HG02840 (cell line): Measurements from ENCODE around the gene MSRB2.
A peak's percentile ranks its signal among the peaks of the same experiment; 100 is the strongest.
"Not testable (repeated sequence)": the region's sequence is repeated elsewhere in the genome, so short reads cannot be mapped to it uniquely, and the experiment has no call there.

Experiments
- ATAC-seq: cut with Tn5 transposase; IDR thresholded peaks from one replicate; pipeline ENCODE4 v1.9.1; 2021; ENCODE audit warnings: mild to moderate bottlenecking, moderate library complexity, moderate number of reproducible peaks; ENCODE audit not compliant: unreplicated experiment, low FRiP score

Gene MSRB2

GRCh38 chr10:23069019-23069815 is 26.2 kb upstream of the MSRB2 start:
- ATAC-seq, result no peak

- not testable (repeated sequence) for ATAC-seq
Measured at GRCh38 chr10:23070092-23070912, 25.1 kb upstream of the MSRB2 start.

DNA sequence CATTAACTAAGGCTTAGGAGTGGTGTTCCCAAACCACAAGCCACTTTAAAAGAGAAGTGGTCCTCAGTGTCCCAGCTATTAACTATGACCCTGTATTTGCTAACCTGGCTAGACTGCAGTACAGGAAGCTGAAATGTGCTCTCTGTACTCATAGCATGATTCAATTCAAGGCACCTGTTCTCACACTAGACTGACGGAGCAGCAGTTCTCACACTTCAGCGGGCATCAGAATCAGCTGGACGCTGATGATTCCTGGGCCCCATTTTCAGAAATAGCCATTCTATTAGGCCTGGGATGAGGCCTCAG is 24.5 kb upstream of the MSRB2 start:
- ATAC-seq, result no peak

- not testable (repeated sequence) for ATAC-seq
Measured at GRCh38 chr10:23072593-23072992, 22.8 kb upstream of the MSRB2 start.

DNA sequence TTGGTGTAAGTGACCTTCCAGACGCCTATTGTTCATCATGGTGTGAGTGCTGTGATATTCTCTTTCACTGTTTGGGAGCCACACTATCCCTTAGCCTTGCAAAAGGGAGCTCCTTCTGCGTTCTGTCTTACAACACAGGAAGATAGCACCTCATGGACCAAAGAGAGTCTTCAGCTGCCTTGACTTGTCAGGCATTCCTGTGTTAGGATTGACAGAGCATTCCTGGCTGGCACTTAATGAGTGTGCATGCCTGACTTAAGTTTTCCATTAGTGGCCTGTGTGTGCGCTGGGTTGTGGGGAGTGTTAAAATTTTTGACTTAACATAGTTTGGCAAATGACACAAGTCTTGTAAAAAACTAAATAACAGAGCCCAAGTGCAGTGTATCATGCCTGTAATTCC is 21.9 kb upstream of the MSRB2 start:
- ATAC-seq, result no peak

- no peak for ATAC-seq
Measured at GRCh38 chr10:23075672-23076071, 19.7 kb upstream of the MSRB2 start.

- no peak for ATAC-seq
Measured at GRCh38 chr10:23078114-23078513, 17.3 kb upstream of the MSRB2 start.

DNA sequence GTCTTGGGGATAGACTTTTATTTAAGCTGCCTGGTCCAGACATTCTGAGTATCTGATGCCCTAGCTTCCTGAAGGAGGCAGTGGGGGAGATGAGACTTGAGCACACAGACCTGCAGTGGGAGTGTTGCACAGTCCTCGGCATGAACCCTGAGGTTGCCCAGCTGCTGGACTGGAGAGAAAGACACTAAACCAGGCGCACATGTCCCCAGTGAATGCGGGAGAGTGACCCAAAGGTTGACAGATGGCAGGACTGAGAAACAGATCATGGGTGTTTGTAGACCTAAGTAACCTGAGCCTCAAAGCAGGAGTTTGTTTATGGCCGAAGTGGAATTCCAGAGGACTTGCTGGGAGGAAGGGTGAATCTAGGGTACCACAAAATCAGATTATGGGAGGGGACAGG is 15.7 kb upstream of the MSRB2 start:
- ATAC-seq, result no peak

GRCh38 chr10:23080262-23080661 is 15.1 kb upstream of the MSRB2 start:
- ATAC-seq, result no peak

DNA sequence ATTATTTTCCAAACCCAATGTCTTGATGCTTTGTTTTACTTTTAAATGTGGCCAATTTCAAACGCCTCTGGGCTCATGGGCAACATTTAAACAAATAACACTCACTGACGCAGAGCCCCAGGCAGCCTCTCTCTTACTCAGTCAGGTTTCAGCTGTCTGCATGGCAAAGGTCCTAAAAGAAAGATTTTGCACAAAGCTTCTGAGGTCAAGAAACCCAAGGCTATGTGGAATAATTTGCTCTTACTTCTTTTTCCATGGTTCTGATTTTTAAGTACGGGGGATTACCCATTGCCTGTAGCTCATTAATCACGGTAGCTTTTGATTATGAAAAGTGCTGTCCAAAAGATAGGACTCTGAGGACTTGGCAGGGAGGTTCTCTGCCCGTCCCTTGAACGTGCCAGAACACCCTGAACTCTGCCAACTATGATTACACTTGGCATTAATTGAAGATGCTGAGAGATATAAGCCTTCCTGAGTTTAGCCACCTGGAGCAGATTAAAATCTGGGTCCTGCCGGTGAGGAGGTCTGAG is 14.1 kb upstream of the MSRB2 start:
- no peak for ATAC-seq

- ATAC-seq, result no peak
Measured at GRCh38 chr10:23081891-23082290, 13.5 kb upstream of the MSRB2 start.

DNA sequence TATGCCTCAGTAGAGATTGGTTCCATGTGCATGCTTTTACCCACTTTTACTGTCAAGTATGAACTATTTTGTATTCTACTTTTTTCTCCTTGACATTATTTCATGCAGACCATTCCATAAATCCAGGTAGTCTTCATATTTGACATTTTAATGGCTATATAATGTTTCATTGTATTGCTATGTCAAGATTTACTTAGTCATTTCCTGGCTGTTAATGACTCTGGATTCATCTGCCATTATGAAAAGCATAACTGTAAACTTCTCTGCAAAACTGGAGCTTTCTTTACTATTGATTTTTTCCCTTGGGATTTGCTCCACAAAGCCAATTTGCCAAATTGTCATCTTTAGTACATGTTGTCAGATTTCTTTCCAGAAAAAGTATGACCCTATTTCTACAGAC is 6.8 kb upstream of the MSRB2 start:
- no peak for ATAC-seq

GRCh38 chr10:23094786-23095403 is 484 bp upstream of the MSRB2 start:
- no peak for ATAC-seq

DNA sequence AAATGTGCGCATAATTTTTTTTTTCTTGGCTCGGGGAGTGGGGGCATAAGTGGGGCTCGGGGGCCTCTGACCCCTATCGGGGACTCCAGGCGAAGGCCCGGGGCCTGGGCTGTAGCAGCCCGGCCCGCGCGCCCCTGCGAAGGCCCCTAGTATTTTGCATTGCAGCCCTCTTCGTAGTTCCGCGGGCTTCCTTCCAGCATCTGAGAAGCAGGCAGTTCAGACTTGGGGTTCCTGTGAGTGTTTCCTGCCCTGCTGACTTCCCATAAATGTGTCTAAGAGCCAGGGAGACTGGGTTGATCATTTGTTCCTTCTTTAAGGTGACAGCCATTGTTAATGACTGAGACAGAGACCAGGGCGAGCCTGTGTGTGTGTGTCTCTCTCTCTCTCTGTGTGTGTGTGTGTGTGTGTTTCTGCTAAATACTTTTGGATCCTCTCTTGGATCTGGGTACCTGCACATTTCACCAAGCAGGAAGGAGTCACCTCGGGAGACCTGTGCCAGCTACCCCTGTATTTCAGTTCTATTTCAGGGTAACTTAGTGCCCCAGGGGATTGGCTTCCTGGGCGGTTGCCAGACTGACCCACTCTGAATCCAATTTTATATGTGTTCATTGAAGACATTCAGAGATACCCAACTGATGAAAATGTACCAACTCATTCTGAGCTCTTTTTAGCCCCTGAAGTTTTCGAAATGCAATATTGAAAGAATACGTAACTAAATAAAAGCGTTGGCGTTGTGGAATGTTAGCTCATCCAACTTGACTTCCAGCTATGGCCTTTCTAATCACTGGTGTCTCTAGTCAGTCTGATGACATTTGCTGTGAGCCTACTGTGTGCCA is 805 bp downstream of the MSRB2 start:
- peak; percentile 55 for ATAC-seq

DNA sequence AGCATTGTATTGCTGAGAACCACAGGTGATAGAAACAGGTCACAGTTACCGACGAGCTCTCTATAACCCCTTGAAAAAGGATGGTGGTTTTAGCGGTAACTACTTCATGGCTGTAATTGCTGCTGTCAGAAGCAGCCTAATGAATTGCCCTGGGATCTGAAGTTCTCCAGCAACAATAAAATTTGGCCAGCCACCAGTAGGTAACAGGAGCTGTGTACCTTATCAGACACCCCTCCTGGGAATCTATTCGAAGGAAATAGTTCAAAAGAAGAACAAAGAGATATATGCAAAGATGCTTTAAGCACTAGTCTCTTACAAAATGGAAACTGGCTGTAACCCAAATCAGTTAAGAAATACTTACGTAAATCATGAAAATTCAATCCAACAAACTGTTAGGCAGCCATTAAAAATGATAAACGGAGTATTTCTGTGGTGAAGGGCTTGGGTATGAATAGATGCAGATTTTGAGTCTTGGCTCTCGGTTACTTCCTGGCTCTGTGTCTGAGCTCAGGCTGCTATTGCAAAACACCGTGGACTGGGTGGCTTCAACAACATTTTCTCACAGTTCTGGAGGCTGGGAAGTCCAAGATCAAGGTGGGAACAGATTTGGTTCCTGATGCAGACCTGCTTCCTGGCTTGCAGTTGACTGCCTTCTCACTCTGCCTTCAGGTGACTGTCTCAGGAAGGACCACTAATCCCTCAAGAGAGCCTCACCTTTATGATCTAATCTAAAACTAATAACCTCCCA is 1.6 kb downstream of the MSRB2 start:
- no peak for ATAC-seq

- ATAC-seq, result no peak
Measured at GRCh38 chr10:23099079-23099478, 3.7 kb downstream of the MSRB2 start.

DNA sequence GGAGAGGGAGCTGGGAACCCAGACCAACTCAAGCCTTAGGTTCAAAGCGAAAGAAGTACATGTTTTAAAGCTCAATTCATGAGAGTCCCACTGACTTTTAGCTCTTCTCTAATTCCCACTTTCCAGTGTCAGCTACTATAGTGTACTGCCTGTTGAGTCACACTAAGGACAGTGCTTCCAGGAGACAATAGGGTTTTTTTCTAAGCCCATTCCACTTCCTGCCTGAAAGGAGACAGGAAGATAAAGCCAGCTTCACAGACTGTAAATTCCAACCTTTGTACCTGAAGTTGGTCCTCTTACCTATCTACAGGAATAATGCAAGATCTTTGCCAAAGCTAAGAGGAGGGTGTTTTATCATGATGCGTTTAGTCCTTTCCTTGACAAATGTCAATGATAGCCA is 4.4 kb downstream of the MSRB2 start:
- ATAC-seq, result no peak

- ATAC-seq, result no peak
Measured at GRCh38 chr10:23100331-23101030, 5.1 kb downstream of the MSRB2 start.
